IMR-90 (cell line): ENCODE measurements around the gene NEURL1.

ENCODE experiments used
- BHLHE40 ChIP-seq: fragments of 150-350 bp; IDR thresholded peaks from 2 replicates; pipeline ENCODE4 v1.6.1; 2016; ENCODE audit warnings: mild to moderate bottlenecking, low read depth, low read length
- MAFK ChIP-seq: IDR thresholded peaks from 2 replicates; pipeline ENCODE4 v1.6.1; 2012; ENCODE audit warnings: low read depth, low read length, improper control_type of control experiment
- MXI1 ChIP-seq: IDR thresholded peaks from 2 replicates; pipeline ENCODE4 v1.6.1; 2012; ENCODE audit warnings: low read depth, mild to moderate bottlenecking, low read length, moderate library complexity, borderline replicate concordance
- POLR2A ChIP-seq: IDR thresholded peaks from 2 replicates; pipeline ENCODE4 v1.6.1; 2012; ENCODE audit warnings: mild to moderate bottlenecking, low read depth, low read length
- RCOR1 ChIP-seq: IDR thresholded peaks from 2 replicates; pipeline ENCODE4 v1.6.1; 2012; ENCODE audit warnings: mild to moderate bottlenecking, low read length, improper control_type of control experiment; ENCODE audit not compliant: insufficient replicate concordance
- SMC3 ChIP-seq: fragments of 150-350 bp; IDR thresholded peaks from 2 replicates; pipeline ENCODE4 v1.6.1; 2016; ENCODE audit warnings: low read depth, mild to moderate bottlenecking, antibody characterized with exemption, low read length, moderate library complexity
- TF ChIP-seq, protein P1 (sequence below): conservative IDR thresholded peaks from 2 replicates; pipeline ENCODE4 v1.5.1; 2012; ENCODE audit warnings: mild to moderate bottlenecking, low read depth, low read length, improper control_type of control experiment

- TF ChIP-seq, protein P1, sequence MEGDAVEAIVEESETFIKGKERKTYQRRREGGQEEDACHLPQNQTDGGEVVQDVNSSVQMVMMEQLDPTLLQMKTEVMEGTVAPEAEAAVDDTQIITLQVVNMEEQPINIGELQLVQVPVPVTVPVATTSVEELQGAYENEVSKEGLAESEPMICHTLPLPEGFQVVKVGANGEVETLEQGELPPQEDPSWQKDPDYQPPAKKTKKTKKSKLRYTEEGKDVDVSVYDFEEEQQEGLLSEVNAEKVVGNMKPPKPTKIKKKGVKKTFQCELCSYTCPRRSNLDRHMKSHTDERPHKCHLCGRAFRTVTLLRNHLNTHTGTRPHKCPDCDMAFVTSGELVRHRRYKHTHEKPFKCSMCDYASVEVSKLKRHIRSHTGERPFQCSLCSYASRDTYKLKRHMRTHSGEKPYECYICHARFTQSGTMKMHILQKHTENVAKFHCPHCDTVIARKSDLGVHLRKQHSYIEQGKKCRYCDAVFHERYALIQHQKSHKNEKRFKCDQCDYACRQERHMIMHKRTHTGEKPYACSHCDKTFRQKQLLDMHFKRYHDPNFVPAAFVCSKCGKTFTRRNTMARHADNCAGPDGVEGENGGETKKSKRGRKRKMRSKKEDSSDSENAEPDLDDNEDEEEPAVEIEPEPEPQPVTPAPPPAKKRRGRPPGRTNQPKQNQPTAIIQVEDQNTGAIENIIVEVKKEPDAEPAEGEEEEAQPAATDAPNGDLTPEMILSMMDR = no peak
- TF ChIP-seq SMC3 (no peak), MXI1 (no peak), RCOR1 (no peak), BHLHE40 (no peak), POLR2A (no peak), MAFK (no peak)
These were observed 14.0 kb downstream of the NEURL1 start for GRCh38 chr10:103507235-103508191.
